Measurements from ENCODE around the gene PIAS1.

The PIAS1 gene

GRCh38 chr15:68241088-68241935 lies 187.2 kb downstream of the PIAS1 start:
- DNase-seq (ENCODE audit: low spot score): no peak
